ENCODE results near the gene AQP3.
"Not testable (repeated sequence)": the region's sequence is repeated elsewhere in the genome, so short reads cannot be mapped to it uniquely, and the experiment has no call there.

- TF ChIP-seq CTCF, POLR2A (IDR thresholded peaks at IDR 0.05): not testable (repeated sequence)
Observed at GRCh38 chr9:33393986-33394385, 53.4 kb downstream of the AQP3 start.
